GM23338 (cell line): ENCODE data around the gene MSANTD1. TPM values are rescaled to one million over a fixed set of nuclear protein-coding genes. Genes with fewer than 3 reads are reported as not detected.

Source experiments
- ATAC-seq: fragments of 200-7000 bp; cut with Tn5 transposase; 3 replicates; pipeline ENCODE4 v1.9.1; 2020
- DNase-seq: peaks from one replicate; pipeline ENCODE4 v3.0.0-alpha.2; 2015; ENCODE audit warnings: low spot score
- H2AFZ ChIP-seq: fragments of 200-600 bp; sonication (generic); 2 replicates; pipeline ENCODE4 v1.8.0; 2016; ENCODE audit warnings: antibody characterized with exemption, mild to moderate bottlenecking, moderate library complexity
- H3F3A ChIP-seq: fragments of 200-600 bp; sonication (generic); replicated peaks from 2 replicates; pipeline ENCODE4 v1.8.0; 2017; ENCODE audit warnings: antibody characterized with exemption, mixed run types, low read depth
- H3K27ac ChIP-seq: fragments of 200-600 bp; sonication (generic); 2 replicates; pipeline ENCODE4 v1.6.1; 2016; ENCODE audit warnings: low read depth
- H3K27me3 ChIP-seq: fragments of 200-600 bp; sonication (generic); 2 replicates; pipeline ENCODE4 v1.8.0; 2016; ENCODE audit warnings: mild to moderate bottlenecking, mixed run types, moderate library complexity; ENCODE audit not compliant: insufficient read depth
- H3K36me3 ChIP-seq: fragments of 200-600 bp; sonication (generic); 2 replicates; pipeline ENCODE4 v1.8.0; 2016; ENCODE audit warnings: mild to moderate bottlenecking; ENCODE audit not compliant: insufficient read depth
- H3K4me1 ChIP-seq: fragments of 200-600 bp; sonication (generic); 2 replicates; pipeline ENCODE4 v1.8.0; 2016; ENCODE audit warnings: mild to moderate bottlenecking, moderate library complexity; ENCODE audit not compliant: insufficient read depth
- H3K4me2 ChIP-seq: fragments of 200-600 bp; sonication (generic); 2 replicates; pipeline ENCODE4 v1.7.1; 2017; ENCODE audit warnings: mixed run types
- H3K4me3 ChIP-seq: fragments of 200-600 bp; sonication (generic); 2 replicates; pipeline ENCODE4 v1.6.1; 2016; ENCODE audit warnings: mixed run types
- H3K79me2 ChIP-seq: fragments of 200-600 bp; sonication (generic); replicated peaks from 2 replicates; pipeline ENCODE4 v1.8.0; 2017; ENCODE audit warnings: mild to moderate bottlenecking; ENCODE audit not compliant: insufficient read depth
- H3K9me2 ChIP-seq: fragments of 200-600 bp; sonication (generic); 2 replicates; pipeline ENCODE4 v1.8.0; 2017; ENCODE audit not compliant: insufficient read depth
- H4K20me1 ChIP-seq: fragments of 200-600 bp; sonication (generic); replicated peaks from 2 replicates; pipeline ENCODE4 v1.8.0; 2017; ENCODE audit warnings: mild to moderate bottlenecking; ENCODE audit not compliant: insufficient read depth
- H3K27ac Mint-ChIP-seq: 2 replicates; pipeline ENCODE4 v1.8.0; 2020; ENCODE audit warnings: inconsistent platforms, mild to moderate bottlenecking, moderate library complexity, mixed read lengths
- H3K27me3 Mint-ChIP-seq: 3 replicates; pipeline ENCODE4 v1.8.0; 2022; ENCODE audit warnings: low read depth, mild to moderate bottlenecking, moderate library complexity, mixed read lengths, inconsistent platforms; ENCODE audit not compliant: insufficient read depth, poor library complexity
- H3K36me3 Mint-ChIP-seq: 3 replicates; pipeline ENCODE4 v1.8.0; 2021; ENCODE audit warnings: low read depth, mild to moderate bottlenecking, inconsistent platforms, moderate library complexity, mixed read lengths
- H3K4me1 Mint-ChIP-seq: 3 replicates; pipeline ENCODE4 v1.8.0; 2020; ENCODE audit warnings: mild to moderate bottlenecking, inconsistent platforms, mixed read lengths
- H3K4me3 Mint-ChIP-seq: 3 replicates; pipeline ENCODE4 v1.8.0; 2021; ENCODE audit warnings: moderate library complexity, mild to moderate bottlenecking, inconsistent platforms, mixed read lengths
- H3K9me3 Mint-ChIP-seq: 3 replicates; pipeline ENCODE4 v1.8.0; 2020; ENCODE audit warnings: moderate library complexity, mild to moderate bottlenecking, inconsistent platforms, mixed read lengths
- CREB1 ChIP-seq: fragments of 250-450 bp; sonication (Bioruptor Pico); IDR thresholded peaks from 2 replicates; pipeline ENCODE4 v1.5.0; 2020; ENCODE audit warnings: low read depth, mild to moderate bottlenecking, moderate library complexity
- CTCF ChIP-seq, 2 experiments: fragments of 200-600 bp in 1 of 2; sonication (generic) in 1 of 2; conservative IDR thresholded peaks; 2 replicates each; pipeline versions ENCODE4 v1.5.1 to v1.6.1; 2016 to 2017; ENCODE audit warnings: antibody characterized with exemption in 2 of 2, low read depth in 2 of 2, mild to moderate bottlenecking in 2 of 2, moderate library complexity in 1 of 2
- ETS1 ChIP-seq: IDR thresholded peaks from 2 replicates; pipeline ENCODE4 v1.6.1; 2016; ENCODE audit warnings: antibody characterized with exemption
- EZH2 ChIP-seq: fragments of 200-600 bp; sonication (generic); IDR thresholded peaks from one replicate; pipeline ENCODE4 v1.8.0; 2017; ENCODE audit warnings: antibody characterized with exemption, mild to moderate bottlenecking, low read depth; ENCODE audit not compliant: unreplicated experiment
- EZH2phosphoT487 ChIP-seq: fragments of 200-600 bp; sonication (generic); IDR thresholded peaks from one replicate; pipeline ENCODE4 v1.8.1; 2018; ENCODE audit warnings: antibody characterized with exemption; ENCODE audit not compliant: unreplicated experiment
- JUNB ChIP-seq: IDR thresholded peaks from one replicate; pipeline ENCODE4 v1.6.1; 2016; ENCODE audit warnings: antibody characterized with exemption; ENCODE audit not compliant: unreplicated experiment
- NANOG ChIP-seq: IDR thresholded peaks from 2 replicates; pipeline ENCODE4 v1.6.1; 2016; ENCODE audit warnings: antibody characterized with exemption, borderline replicate concordance
- STAT1 ChIP-seq: IDR thresholded peaks from one replicate; pipeline ENCODE4 v1.6.1; 2016; ENCODE audit warnings: antibody characterized with exemption; ENCODE audit not compliant: unreplicated experiment
- ZNF114 ChIP-seq: fragments of 250-450 bp; sonication (Bioruptor Pico); IDR thresholded peaks from 2 replicates; pipeline ENCODE4 v1.5.0; 2020; ENCODE audit warnings: mild to moderate bottlenecking, moderate library complexity
- ZNF331 ChIP-seq: fragments of 250-450 bp; sonication (Bioruptor Pico); IDR thresholded peaks from 2 replicates; pipeline ENCODE4 v1.5.0; 2020; ENCODE audit warnings: low read depth, mild to moderate bottlenecking, moderate library complexity
- polyA plus RNA-seq: library from polyadenylated mRNA; unstranded; fragments of >200 nt; fragmentation: Nextera tagmentation; extraction: Ambion mirVana; gene quantifications from 2 replicates; pipeline ENCODE4 v1.2.1, GENCODE V29; 2016
- total RNA-seq: library from RNA; depleted of rRNA; stranded (reverse); fragments of >200 nt; shearing (Covaris generic); gene quantifications from 2 replicates; pipeline ENCODE4 v1.2.3, GENCODE V29; 2014

Gene MSANTD1
- total and polyA plus RNA-seq, 2 experiments from 2014 or later, result 0.29 to 1.0 TPM

DNA sequence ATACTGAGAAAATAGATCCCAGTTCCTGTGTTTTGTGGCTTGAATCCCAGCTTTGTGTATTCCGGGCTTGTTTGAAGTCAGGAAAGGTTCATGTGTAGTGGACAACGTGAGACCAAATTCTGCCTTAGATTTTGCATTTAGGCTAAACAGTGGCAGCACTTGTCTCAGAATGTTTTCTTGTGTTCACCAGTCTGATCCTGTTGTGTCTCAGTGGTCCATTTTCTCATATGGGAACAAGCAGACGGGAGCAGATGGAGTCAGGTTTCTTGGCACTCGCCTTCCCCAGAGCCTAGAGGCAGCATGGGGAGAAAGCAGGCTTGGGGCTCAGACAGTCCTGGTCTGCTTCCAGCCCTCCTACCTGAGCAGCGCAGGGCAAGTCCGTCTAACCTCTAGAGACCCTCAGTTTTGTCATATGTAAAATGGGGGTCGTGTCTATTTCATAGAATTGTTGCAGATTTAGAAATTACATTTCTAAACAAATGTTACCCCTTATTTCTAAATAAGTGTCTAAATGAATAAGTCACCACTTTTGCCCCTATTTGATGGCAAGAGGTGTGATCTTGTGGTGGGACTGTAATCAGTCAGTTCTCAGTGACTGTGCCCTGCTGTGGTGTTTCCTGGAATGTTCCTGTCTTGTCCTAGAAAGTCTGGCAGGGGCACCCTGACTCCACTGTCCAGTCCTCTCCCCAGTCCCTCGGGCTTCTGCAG lies 28.3 kb upstream of the MSANTD1 start:
- Histone ChIP-seq H3K79me2 (no peaks in the 10 kb centered on the region), H3K4me3 (no peak overlapping the region), H3K36me3 (peaks cover 12% of the 10 kb centered on the region), H3K4me2 (no peak overlapping the region), H2AFZ (no peak overlapping the region), H3K27me3 (no peaks in the 10 kb centered on the region), H3K27ac (no peak overlapping the region), H3F3A (no peaks in the 10 kb centered on the region), H4K20me1 (peaks cover 5% of the 10 kb centered on the region), H3K4me1 (no peaks in the 10 kb centered on the region), H3K9me2 (no peaks in the 10 kb centered on the region)
- ATAC-seq (no peak; the same call in 2 of the 3 replicates), DNase-seq (no peak)
- H3K36me3 Mint-ChIP-seq, result peaks cover 58% of the 10 kb centered on the region
- no peak overlapping the region for H3K27ac Mint-ChIP-seq
- H3K4me1 Mint-ChIP-seq, result no peaks in the 10 kb centered on the region
- TF ChIP-seq JUNB, result no peak
- TF ChIP-seq ETS1, result no peak
- no peak for TF ChIP-seq CREB1
- no peak for TF ChIP-seq EZH2
- TF ChIP-seq EZH2phosphoT487, result no peak
- no peak for TF ChIP-seq STAT1
- no peak overlapping the region for H3K4me3 Mint-ChIP-seq
- peaks cover 6% of the 10 kb centered on the region for H3K27me3 Mint-ChIP-seq
- no peaks in the 10 kb centered on the region for H3K9me3 Mint-ChIP-seq

GRCh38 chr4:3221184-3221494 lies 27.8 kb upstream of the MSANTD1 start:
- H3K36me3 Mint-ChIP-seq, result peaks cover 57% of the 10 kb centered on the region
- no peak overlapping the region for H3K4me2 ChIP-seq
- TF ChIP-seq ZNF331 (no peak), CREB1 (no peak), CTCF (conservative IDR thresholded peaks at IDR 0.05; ENCODE audit: low read depth in 2 of 2) (no peak), EZH2 (no peak), ZNF114 (CRISPR knock-in tag) (no peak), NANOG (no peak), EZH2phosphoT487 (no peak)
- no peak overlapping the region for H3K27ac ChIP-seq
- DNase-seq (no peak), ATAC-seq (no peak)
- H2AFZ ChIP-seq, result no peak overlapping the region
- no peak overlapping the region for H3K4me3 ChIP-seq
- H3K27me3 Mint-ChIP-seq, result peaks cover 6% of the 10 kb centered on the region
- H3K9me2 ChIP-seq, result no peaks in the 10 kb centered on the region
- no peaks in the 10 kb centered on the region for H3K4me1 ChIP-seq
- no peak overlapping the region for H3K27ac Mint-ChIP-seq
- H3K4me1 Mint-ChIP-seq, result no peaks in the 10 kb centered on the region
- H3K36me3 ChIP-seq, result peaks cover 12% of the 10 kb centered on the region
- H3F3A ChIP-seq, result no peaks in the 10 kb centered on the region
- no peaks in the 10 kb centered on the region for H3K9me3 Mint-ChIP-seq
- peaks cover 5% of the 10 kb centered on the region for H4K20me1 ChIP-seq
- H3K79me2 ChIP-seq, result no peaks in the 10 kb centered on the region
- no peak overlapping the region for H3K4me3 Mint-ChIP-seq
- no peaks in the 10 kb centered on the region for H3K27me3 ChIP-seq
